B cell (primary cell): ENCODE results near the gene NDST4. TPM values are rescaled to one million over a fixed set of nuclear protein-coding genes. Genes with fewer than 3 reads are reported as not detected.

Experiments
- ATAC-seq: fragments of 200-7000 bp; cut with Tn5 transposase; one replicate; pipeline ENCODE4 v1.10.0; 2021; ENCODE audit warnings: low read depth, mild to moderate bottlenecking, moderate number of reproducible peaks, moderate library complexity
- CTCF ChIA-PET: fragments of 350-600 bp; sonication (Branson Sonifier 250); formaldehyde crosslinking; loops from one replicate; lab custom pipeline; 2021; ENCODE audit warnings: antibody characterized with exemption, inconsistent platforms; lab: Charles Lee
- POLR2A ChIA-PET: fragments of 350-600 bp; sonication (Branson Sonifier 250); formaldehyde crosslinking; loops from one replicate; lab custom pipeline; 2021; ENCODE audit warnings: antibody characterized with exemption; lab: Charles Lee
- DNase-seq: peaks from one replicate; pipeline ENCODE4 v3.0.0; 2013
- H2AFZ ChIP-seq: 2 replicates; pipeline ENCODE4 v1.6.1; 2012; ENCODE audit warnings: mild to moderate bottlenecking, low read depth, low read length; ENCODE audit not compliant: insufficient read depth, poor library complexity, severe bottlenecking
- H3K27ac ChIP-seq, 2 donors: 1 replicate in 1 of 2; 2 replicates in 1 of 2; pipeline ENCODE4 v1.5.1; 2012 to 2013; ENCODE audit warnings: low read length in 2 of 2, mild to moderate bottlenecking in 2 of 2, moderate library complexity in 1 of 2
- H3K27me3 ChIP-seq, 4 experiments: fragments of 200-600 bp in 1 of 4; sonication (generic) in 1 of 4; replicated peaks in 1 of 4; 1 replicate in 2 of 4; 2 replicates in 2 of 4; pipeline versions ENCODE4 v1.6.1 to v1.7.0; 2013 to 2016; ENCODE audit warnings: low read length in 3 of 4, mild to moderate bottlenecking in 2 of 4, mixed read lengths in 1 of 4, moderate library complexity in 1 of 4; ENCODE audit not compliant: insufficient read depth in 4 of 4, control insufficient read depth in 3 of 4; ENCODE audit errors: control extremely low read depth in 1 of 4
- H3K36me3 ChIP-seq, 2 experiments: replicated peaks in 1 of 2; 1 replicate in 1 of 2; 2 replicates in 1 of 2; pipeline versions ENCODE4 v1.6.1 to v1.7.1; 2013; ENCODE audit warnings: low read length in 1 of 2; ENCODE audit not compliant: insufficient read depth in 2 of 2, control insufficient read depth in 1 of 2; ENCODE audit errors: control extremely low read depth in 1 of 2, extremely low read depth in 1 of 2
- H3K4me1 ChIP-seq, 2 donors: fragments of 200-600 bp in 1 of 2; sonication (generic) in 1 of 2; 1 replicate in 1 of 2; 2 replicates in 1 of 2; pipeline versions ENCODE4 v1.5.1 to v1.6.1; 2013 to 2017; ENCODE audit warnings: low read length in 2 of 2; ENCODE audit not compliant: control insufficient read depth in 2 of 2, insufficient read depth in 2 of 2
- H3K4me2 ChIP-seq: replicated peaks from 2 replicates; pipeline ENCODE3; 2012; ENCODE audit warnings: mild to moderate bottlenecking, low read depth, low read length; ENCODE audit not compliant: poor library complexity, severe bottlenecking
- H3K4me3 ChIP-seq, 5 experiments: fragments of 200-600 bp in 1 of 5; sonication (generic) in 1 of 5; 1 replicate in 3 of 5; 2 replicates in 2 of 5; pipeline versions ENCODE4 v1.5.1 to v1.7.0; 2011 to 2016; ENCODE audit warnings: low read length in 4 of 5, mild to moderate bottlenecking in 4 of 5, low read depth in 2 of 5, control low read depth in 1 of 5, moderate library complexity in 1 of 5; ENCODE audit not compliant: insufficient read depth in 1 of 5; ENCODE audit errors: control extremely low read depth in 1 of 5, extremely low read depth in 1 of 5
- H3K79me2 ChIP-seq: fragments of 200-600 bp; sonication (generic); one replicate; pipeline ENCODE4 v1.6.0; 2016; ENCODE audit warnings: low read length; ENCODE audit not compliant: control insufficient read depth, insufficient read depth
- H3K9ac ChIP-seq: fragments of 200-600 bp; sonication (generic); 2 replicates; pipeline ENCODE4 v1.6.1; 2017; ENCODE audit warnings: mild to moderate bottlenecking, low read length, moderate library complexity
- H3K9me3 ChIP-seq, 3 donors: one replicate each; pipeline versions ENCODE4 v1.6.1 to v1.7.1; 2013; ENCODE audit warnings: low read length in 2 of 3; ENCODE audit not compliant: control insufficient read depth in 2 of 3, insufficient read depth in 1 of 3; ENCODE audit errors: control extremely low read depth in 1 of 3
- H4K20me1 ChIP-seq: 2 replicates; pipeline ENCODE4 v1.6.0; 2012; ENCODE audit warnings: mild to moderate bottlenecking, low read length; ENCODE audit not compliant: insufficient read depth, control insufficient read depth, poor library complexity, severe bottlenecking
- H3K27ac Mint-ChIP-seq: one replicate; pipeline ENCODE4 v1.8.0; 2021; ENCODE audit warnings: mixed read lengths
- H3K27me3 Mint-ChIP-seq: one replicate; pipeline ENCODE4 v1.8.0; 2021; ENCODE audit warnings: mixed read lengths
- H3K4me1 Mint-ChIP-seq: one replicate; pipeline ENCODE4 v1.8.0; 2021; ENCODE audit warnings: mixed read lengths
- H3K4me3 Mint-ChIP-seq: one replicate; pipeline ENCODE4 v1.8.0; 2021; ENCODE audit warnings: mixed read lengths
- H3K9me3 Mint-ChIP-seq: one replicate; pipeline ENCODE4 v1.8.0; 2022; ENCODE audit warnings: mixed read lengths; ENCODE audit not compliant: insufficient read depth
- EZH2 ChIP-seq: IDR thresholded peaks from 2 replicates; pipeline ENCODE4 v1.6.1; 2012; ENCODE audit warnings: borderline replicate concordance, low read depth, mild to moderate bottlenecking, moderate library complexity, low read length; ENCODE audit not compliant: insufficient read depth, poor library complexity, severe bottlenecking
- WGBS: methylation state at CpG from one replicate; pipeline ENCODE4 v1.1.5; 2013; ENCODE audit warnings: missing lambda C conversion rate; ENCODE audit not compliant: insufficient coverage; 5-methylcytosine and 5-hydroxymethylcytosine counted together
- intact Hi-C: fragments of 100-400 bp; cut with micrococcal nuclease; formaldehyde crosslinking; loops from one replicate; pipeline ENCODE4 v1.10.0; 2022
- polyA plus RNA-seq: library from polyadenylated mRNA; depleted of rRNA; stranded (reverse); fragments of >200 nt; gene quantifications from 2 replicates; pipeline ENCODE4 v1.2.3, GENCODE V29; 2012
- total RNA-seq, 2 donors: library from RNA; stranded (reverse); fragments of 120-200 nt in 1 of 2; gene quantifications; 1 replicate in 1 of 2; 2 replicates in 1 of 2; pipeline versions ENCODE4 v1.2.3 to v1.2.4, GENCODE V29; 2013 to 2022
- TF ChIP-seq, protein P1 (sequence below): fragments of 200-600 bp; IDR thresholded peaks from one replicate; pipeline ENCODE4 v1.8.0; 2022; ENCODE audit warnings: antibody characterized with exemption, mild to moderate bottlenecking

Gene NDST4
- total and polyA plus RNA-seq, 2 donors (not counting 1 experiment from before 2014, with no cell fraction given) = not detected

DNA sequence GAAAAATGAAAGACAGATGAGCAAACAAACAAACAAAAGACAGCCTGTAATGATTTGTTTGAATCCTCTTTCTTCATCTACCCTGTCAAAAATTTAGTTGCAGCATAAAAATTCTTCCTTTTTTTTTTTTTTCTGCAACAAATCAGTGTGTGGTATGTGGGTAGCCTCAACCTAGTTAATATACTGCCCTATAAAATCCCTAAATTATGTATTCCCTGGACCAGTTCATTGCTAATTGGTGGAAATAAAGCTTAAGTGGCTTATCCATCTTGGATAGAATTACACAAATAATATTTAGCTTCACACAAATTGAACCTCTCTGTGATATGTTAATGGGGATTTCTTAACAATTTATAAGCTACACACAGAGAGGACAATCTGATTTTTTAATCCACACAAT lies 208.4 kb downstream of the NDST4 start:
- intact Hi-C loops = no loop called here

DNA sequence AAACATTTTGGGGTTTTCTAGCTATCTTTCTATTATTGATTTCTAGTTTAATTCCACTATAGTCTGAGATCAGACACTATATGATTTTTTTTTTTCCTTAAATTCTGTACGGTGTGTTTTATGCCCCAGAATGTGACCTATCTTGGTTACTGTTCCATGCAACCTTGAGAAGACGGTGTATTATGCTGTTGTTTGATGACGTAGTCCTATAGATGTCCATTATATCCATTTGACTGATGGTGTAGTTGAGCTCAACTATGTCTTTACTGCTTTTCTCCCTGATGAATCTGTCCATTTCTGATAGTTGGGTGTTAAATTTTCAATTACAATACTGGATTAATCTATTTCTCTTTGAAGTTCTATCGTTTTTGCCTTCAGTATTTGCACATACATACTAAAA lies 212.5 kb downstream of the NDST4 start:
- Histone ChIP-seq H3K79me2 (no peaks in the 10 kb centered on the region), H3K4me1 (no peaks in the 10 kb centered on the region)
- no peak for TF ChIP-seq EZH2
- TF ChIP-seq, protein P1, sequence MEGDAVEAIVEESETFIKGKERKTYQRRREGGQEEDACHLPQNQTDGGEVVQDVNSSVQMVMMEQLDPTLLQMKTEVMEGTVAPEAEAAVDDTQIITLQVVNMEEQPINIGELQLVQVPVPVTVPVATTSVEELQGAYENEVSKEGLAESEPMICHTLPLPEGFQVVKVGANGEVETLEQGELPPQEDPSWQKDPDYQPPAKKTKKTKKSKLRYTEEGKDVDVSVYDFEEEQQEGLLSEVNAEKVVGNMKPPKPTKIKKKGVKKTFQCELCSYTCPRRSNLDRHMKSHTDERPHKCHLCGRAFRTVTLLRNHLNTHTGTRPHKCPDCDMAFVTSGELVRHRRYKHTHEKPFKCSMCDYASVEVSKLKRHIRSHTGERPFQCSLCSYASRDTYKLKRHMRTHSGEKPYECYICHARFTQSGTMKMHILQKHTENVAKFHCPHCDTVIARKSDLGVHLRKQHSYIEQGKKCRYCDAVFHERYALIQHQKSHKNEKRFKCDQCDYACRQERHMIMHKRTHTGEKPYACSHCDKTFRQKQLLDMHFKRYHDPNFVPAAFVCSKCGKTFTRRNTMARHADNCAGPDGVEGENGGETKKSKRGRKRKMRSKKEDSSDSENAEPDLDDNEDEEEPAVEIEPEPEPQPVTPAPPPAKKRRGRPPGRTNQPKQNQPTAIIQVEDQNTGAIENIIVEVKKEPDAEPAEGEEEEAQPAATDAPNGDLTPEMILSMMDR = no peak

More for the DNA sequence above, 208.4 kb downstream of the NDST4 start:
- Histone ChIP-seq H2AFZ (no peak overlapping the region), H3K27me3 (no peaks in the 10 kb centered on the region), H3K4me2 (no peak overlapping the region), H3K36me3 (no peaks in the 10 kb centered on the region), H3K9ac (no peak overlapping the region), H3K79me2 (no peaks in the 10 kb centered on the region), H4K20me1 (no peaks in the 10 kb centered on the region), H3K4me1 (no peaks in the 10 kb centered on the region), H3K27ac (no peak overlapping the region), H3K4me3 (no peak overlapping the region), H3K9me3 (no peaks in the 10 kb centered on the region)
- H3K9me3 Mint-ChIP-seq = no peaks in the 10 kb centered on the region
- TF ChIP-seq EZH2 = no peak
- TF ChIP-seq, protein P1 = no peak
- H3K27me3 Mint-ChIP-seq = no peaks in the 10 kb centered on the region
- H3K27ac Mint-ChIP-seq = no peak overlapping the region
- no peaks in the 10 kb centered on the region for H3K4me1 Mint-ChIP-seq
- CTCF ChIA-PET = no interaction called here
- DNase-seq (no peak), ATAC-seq (no peak)
- no peak overlapping the region for H3K4me3 Mint-ChIP-seq
- POLR2A ChIA-PET = no interaction called here

More for the DNA sequence above, 212.5 kb downstream of the NDST4 start:
- H3K27me3 Mint-ChIP-seq = no peaks in the 10 kb centered on the region
- Histone ChIP-seq H4K20me1 (no peaks in the 10 kb centered on the region), H3K9ac (no peak overlapping the region), H3K4me2 (no peak overlapping the region), H3K27ac (no peak overlapping the region), H3K27me3 (no peaks in the 10 kb centered on the region), H2AFZ (no peak overlapping the region), H3K36me3 (no peaks in the 10 kb centered on the region), H3K9me3 (no peaks in the 10 kb centered on the region), H3K4me3 (no peak overlapping the region)
- H3K4me3 Mint-ChIP-seq = no peak overlapping the region
- DNase-seq (no peak), ATAC-seq (no peak)
- intact Hi-C loops = no loop called here
- POLR2A ChIA-PET = no interaction called here
- CTCF ChIA-PET = no interaction called here
- 90% methylated on average over 2 of the region's 4 CpGs for WGBS
- no peak overlapping the region for H3K27ac Mint-ChIP-seq
- H3K9me3 Mint-ChIP-seq = peaks cover 2% of the 10 kb centered on the region
- H3K4me1 Mint-ChIP-seq = no peaks in the 10 kb centered on the region
